ENCODE data around the gene XRN2.

DNA sequence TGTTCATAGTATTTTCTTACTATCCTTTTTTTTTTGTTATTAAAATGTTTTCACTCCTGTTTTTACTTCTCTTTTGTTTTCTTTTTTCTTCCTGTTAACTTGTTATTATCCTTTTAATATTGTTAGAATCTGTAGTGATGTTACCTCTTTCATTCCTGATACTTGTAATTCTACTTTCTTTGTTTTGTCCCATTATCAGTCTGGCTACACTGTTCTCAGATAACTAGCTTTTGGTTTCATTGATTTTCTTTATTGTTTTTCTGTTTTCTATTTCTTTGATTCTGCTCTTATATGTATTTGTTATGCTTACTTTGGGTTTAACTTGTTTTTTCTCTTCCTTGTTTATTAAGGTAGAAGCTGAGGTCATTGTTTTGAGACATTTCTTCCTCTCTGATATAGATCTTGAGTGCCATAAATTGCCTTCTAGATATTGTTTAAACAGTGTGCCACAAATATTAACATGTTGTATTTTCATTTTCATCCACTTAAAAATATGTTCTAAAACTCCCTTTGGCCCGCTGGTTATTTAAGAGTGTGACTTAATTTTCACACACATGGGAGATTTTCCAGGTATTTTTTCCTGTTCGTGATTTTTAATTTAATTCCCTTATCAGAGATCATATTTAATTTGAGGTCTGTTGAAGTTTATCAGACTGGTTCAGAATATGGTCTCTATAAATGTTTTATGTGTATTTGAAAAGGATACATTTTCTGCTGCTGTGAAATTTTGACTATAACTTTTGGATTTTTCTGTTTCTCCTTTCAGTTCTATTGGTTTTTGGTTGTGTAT, 6.7 kb downstream of the XRN2 start:
- TF ChIP-seq, protein P1, sequence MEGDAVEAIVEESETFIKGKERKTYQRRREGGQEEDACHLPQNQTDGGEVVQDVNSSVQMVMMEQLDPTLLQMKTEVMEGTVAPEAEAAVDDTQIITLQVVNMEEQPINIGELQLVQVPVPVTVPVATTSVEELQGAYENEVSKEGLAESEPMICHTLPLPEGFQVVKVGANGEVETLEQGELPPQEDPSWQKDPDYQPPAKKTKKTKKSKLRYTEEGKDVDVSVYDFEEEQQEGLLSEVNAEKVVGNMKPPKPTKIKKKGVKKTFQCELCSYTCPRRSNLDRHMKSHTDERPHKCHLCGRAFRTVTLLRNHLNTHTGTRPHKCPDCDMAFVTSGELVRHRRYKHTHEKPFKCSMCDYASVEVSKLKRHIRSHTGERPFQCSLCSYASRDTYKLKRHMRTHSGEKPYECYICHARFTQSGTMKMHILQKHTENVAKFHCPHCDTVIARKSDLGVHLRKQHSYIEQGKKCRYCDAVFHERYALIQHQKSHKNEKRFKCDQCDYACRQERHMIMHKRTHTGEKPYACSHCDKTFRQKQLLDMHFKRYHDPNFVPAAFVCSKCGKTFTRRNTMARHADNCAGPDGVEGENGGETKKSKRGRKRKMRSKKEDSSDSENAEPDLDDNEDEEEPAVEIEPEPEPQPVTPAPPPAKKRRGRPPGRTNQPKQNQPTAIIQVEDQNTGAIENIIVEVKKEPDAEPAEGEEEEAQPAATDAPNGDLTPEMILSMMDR (IDR thresholded peaks at IDR 0.05): no peak
- TF ChIP-seq SMC3 (IDR thresholded peaks at IDR 0.05): no peak
- TF ChIP-seq, protein P2, sequence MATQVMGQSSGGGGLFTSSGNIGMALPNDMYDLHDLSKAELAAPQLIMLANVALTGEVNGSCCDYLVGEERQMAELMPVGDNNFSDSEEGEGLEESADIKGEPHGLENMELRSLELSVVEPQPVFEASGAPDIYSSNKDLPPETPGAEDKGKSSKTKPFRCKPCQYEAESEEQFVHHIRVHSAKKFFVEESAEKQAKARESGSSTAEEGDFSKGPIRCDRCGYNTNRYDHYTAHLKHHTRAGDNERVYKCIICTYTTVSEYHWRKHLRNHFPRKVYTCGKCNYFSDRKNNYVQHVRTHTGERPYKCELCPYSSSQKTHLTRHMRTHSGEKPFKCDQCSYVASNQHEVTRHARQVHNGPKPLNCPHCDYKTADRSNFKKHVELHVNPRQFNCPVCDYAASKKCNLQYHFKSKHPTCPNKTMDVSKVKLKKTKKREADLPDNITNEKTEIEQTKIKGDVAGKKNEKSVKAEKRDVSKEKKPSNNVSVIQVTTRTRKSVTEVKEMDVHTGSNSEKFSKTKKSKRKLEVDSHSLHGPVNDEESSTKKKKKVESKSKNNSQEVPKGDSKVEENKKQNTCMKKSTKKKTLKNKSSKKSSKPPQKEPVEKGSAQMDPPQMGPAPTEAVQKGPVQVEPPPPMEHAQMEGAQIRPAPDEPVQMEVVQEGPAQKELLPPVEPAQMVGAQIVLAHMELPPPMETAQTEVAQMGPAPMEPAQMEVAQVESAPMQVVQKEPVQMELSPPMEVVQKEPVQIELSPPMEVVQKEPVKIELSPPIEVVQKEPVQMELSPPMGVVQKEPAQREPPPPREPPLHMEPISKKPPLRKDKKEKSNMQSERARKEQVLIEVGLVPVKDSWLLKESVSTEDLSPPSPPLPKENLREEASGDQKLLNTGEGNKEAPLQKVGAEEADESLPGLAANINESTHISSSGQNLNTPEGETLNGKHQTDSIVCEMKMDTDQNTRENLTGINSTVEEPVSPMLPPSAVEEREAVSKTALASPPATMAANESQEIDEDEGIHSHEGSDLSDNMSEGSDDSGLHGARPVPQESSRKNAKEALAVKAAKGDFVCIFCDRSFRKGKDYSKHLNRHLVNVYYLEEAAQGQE (IDR thresholded peaks at IDR 0.05): no peak
- no peak for TF ChIP-seq TFCP2L1 (CRISPR knock-in tag; IDR thresholded peaks at IDR 0.05)
- TF ChIP-seq CHD2 (IDR thresholded peaks at IDR 0.05; ENCODE audit: low read length, partially characterized antibody): no peak
- TF ChIP-seq, protein P3, sequence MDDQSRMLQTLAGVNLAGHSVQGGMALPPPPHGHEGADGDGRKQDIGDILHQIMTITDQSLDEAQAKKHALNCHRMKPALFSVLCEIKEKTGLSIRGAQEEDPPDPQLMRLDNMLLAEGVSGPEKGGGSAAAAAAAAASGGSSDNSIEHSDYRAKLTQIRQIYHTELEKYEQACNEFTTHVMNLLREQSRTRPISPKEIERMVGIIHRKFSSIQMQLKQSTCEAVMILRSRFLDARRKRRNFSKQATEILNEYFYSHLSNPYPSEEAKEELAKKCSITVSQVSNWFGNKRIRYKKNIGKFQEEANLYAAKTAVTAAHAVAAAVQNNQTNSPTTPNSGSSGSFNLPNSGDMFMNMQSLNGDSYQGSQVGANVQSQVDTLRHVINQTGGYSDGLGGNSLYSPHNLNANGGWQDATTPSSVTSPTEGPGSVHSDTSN (IDR thresholded peaks at IDR 0.05): no peak

All from A549 (cell line).